GM12801 (cell line): ENCODE measurements around the gene ABI3BP.

Experiments used
- CTCF ChIP-seq: IDR thresholded peaks from one replicate; pipeline ENCODE4 v1.5.1; 2011; ENCODE audit warnings: control low read depth; ENCODE audit not compliant: insufficient read length; ENCODE audit errors: extremely low read depth

The ABI3BP gene

GRCh38 chr3:100810671-100811070 is 182.6 kb downstream of the ABI3BP start:
- no peak for TF ChIP-seq CTCF

- TF ChIP-seq CTCF = no peak
These were observed 188.6 kb downstream of the ABI3BP start for GRCh38 chr3:100804631-100805030.

- TF ChIP-seq CTCF = no peak
These were observed 189.5 kb downstream of the ABI3BP start for GRCh38 chr3:100803711-100804110.

GRCh38 chr3:100802126-100802525 is 191.1 kb downstream of the ABI3BP start:
- no peak for TF ChIP-seq CTCF

- no peak for TF ChIP-seq CTCF
These were observed 195.2 kb downstream of the ABI3BP start for GRCh38 chr3:100798012-100798411.

- no peak for TF ChIP-seq CTCF
These were observed 196.7 kb downstream of the ABI3BP start for GRCh38 chr3:100796556-100796955.

- no peak for TF ChIP-seq CTCF
These were observed 203.6 kb downstream of the ABI3BP start for GRCh38 chr3:100789579-100789978.

- TF ChIP-seq CTCF = no peak
These were observed 209.6 kb downstream of the ABI3BP start for GRCh38 chr3:100783619-100784018.
